Natural killer cell (primary cell): ENCODE data around the gene ARID5B. TPM values are rescaled to one million over a fixed set of nuclear protein-coding genes. Genes with fewer than 3 reads are reported as not detected.

ENCODE experiments used
- ATAC-seq, 3 donors: fragments of 150-1000 bp in 2 of 3; fragments of 200-7000 bp in 1 of 3; cut with Tn5 transposase; 1 replicate in 1 of 3; 2 replicates in 2 of 3; pipeline ENCODE4 v1.10.0; 2021; ENCODE audit warnings: mild to moderate bottlenecking in 2 of 3, moderate library complexity in 2 of 3
- DNase-seq, 2 donors: peaks; one replicate each; pipeline versions ENCODE4 v3.0.0 to v3.0.0-alpha.2; 2013 to 2021; ENCODE audit warnings: mixed read lengths in 1 of 2
- H3K27ac ChIP-seq: one replicate; pipeline ENCODE4 v1.5.1; 2013; ENCODE audit warnings: mild to moderate bottlenecking, low read length
- H3K27me3 ChIP-seq: one replicate; pipeline ENCODE4 v1.6.1; 2013; ENCODE audit warnings: low read length; ENCODE audit not compliant: control insufficient read depth, insufficient read depth
- H3K36me3 ChIP-seq: one replicate; pipeline ENCODE4 v1.6.1; 2013; ENCODE audit warnings: low read length; ENCODE audit not compliant: control insufficient read depth, insufficient read depth
- H3K4me1 ChIP-seq: one replicate; pipeline ENCODE4 v1.6.1; 2013; ENCODE audit warnings: low read length; ENCODE audit not compliant: control insufficient read depth, insufficient read depth
- H3K4me3 ChIP-seq: one replicate; pipeline ENCODE4 v1.5.1; 2013; ENCODE audit warnings: low read length
- H3K9me3 ChIP-seq: one replicate; pipeline ENCODE4 v1.6.1; 2013; ENCODE audit warnings: low read length; ENCODE audit not compliant: control insufficient read depth, insufficient read depth
- H3K27ac Mint-ChIP-seq, 2 donors: one replicate each; pipeline ENCODE4 v1.8.0; 2022; ENCODE audit warnings: mild to moderate bottlenecking in 2 of 2, mixed read lengths in 2 of 2, moderate library complexity in 1 of 2
- H3K27me3 Mint-ChIP-seq, 2 donors: one replicate each; pipeline ENCODE4 v1.8.0; 2022; ENCODE audit warnings: low read depth in 2 of 2, mixed read lengths in 2 of 2
- H3K36me3 Mint-ChIP-seq: one replicate; pipeline ENCODE4 v1.8.0; 2022; ENCODE audit warnings: mixed read lengths
- H3K4me1 Mint-ChIP-seq, 2 donors: one replicate each; pipeline ENCODE4 v1.8.0; 2022; ENCODE audit warnings: mixed read lengths in 2 of 2
- H3K4me3 Mint-ChIP-seq: one replicate; pipeline ENCODE4 v1.8.0; 2022; ENCODE audit warnings: mild to moderate bottlenecking, moderate library complexity, mixed read lengths
- H3K9me3 Mint-ChIP-seq, 2 donors: one replicate each; pipeline ENCODE4 v1.8.0; 2022; ENCODE audit warnings: mixed read lengths in 2 of 2
- WGBS: methylation state at CpG from one replicate; pipeline ENCODE4 v1.1.7; 2013; ENCODE audit warnings: missing lambda C conversion rate; ENCODE audit not compliant: insufficient coverage; 5-methylcytosine and 5-hydroxymethylcytosine counted together
- intact Hi-C: fragments of 100-400 bp; cut with micrococcal nuclease; formaldehyde crosslinking; loops from one replicate; pipeline ENCODE4 v1.14.2; 2022
- total RNA-seq, 4 donors: library from RNA; stranded (reverse); fragments of 120-200 nt in 1 of 4; gene quantifications; one replicate each; pipeline versions ENCODE4 v1.2.3 to v1.2.4, GENCODE V29; 2013 to 2022
- TF ChIP-seq, protein P1 (sequence below): fragments of 200-600 bp; IDR thresholded peaks from one replicate; pipeline ENCODE4 v1.8.0; 2022; ENCODE audit warnings: antibody characterized with exemption

Gene ARID5B
- total RNA-seq, 3 donors from 2014 or later (not counting 1 experiment from before 2014, with no cell fraction given): 22.3 to 44.3 (median 31.3) TPM

DNA sequence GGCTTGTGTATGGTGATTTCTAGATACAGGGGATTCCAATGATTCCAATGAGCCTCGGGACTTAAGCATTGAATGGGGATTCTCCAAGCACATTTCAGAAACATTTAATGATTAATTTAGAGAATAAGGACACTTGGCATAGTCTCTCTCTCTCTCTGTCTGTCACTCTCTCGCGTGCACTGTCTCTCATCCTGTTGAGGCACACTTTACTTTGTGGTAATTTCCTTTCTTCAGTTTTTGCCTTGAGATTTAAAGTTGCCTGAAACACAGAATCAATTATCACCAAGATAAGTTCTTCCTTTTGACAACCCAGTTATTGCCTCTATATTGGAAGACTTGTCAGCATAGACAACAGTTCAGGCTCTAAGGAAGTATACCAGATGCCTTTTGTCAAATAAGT is 131.6 kb downstream of the ARID5B start:
- no peak overlapping the region for H3K4me3 Mint-ChIP-seq
- WGBS: 44% methylated on average over 3 of the region's 3 CpGs
- H3K4me1 ChIP-seq: peaks cover 6% of the 10 kb centered on the region

DNA sequence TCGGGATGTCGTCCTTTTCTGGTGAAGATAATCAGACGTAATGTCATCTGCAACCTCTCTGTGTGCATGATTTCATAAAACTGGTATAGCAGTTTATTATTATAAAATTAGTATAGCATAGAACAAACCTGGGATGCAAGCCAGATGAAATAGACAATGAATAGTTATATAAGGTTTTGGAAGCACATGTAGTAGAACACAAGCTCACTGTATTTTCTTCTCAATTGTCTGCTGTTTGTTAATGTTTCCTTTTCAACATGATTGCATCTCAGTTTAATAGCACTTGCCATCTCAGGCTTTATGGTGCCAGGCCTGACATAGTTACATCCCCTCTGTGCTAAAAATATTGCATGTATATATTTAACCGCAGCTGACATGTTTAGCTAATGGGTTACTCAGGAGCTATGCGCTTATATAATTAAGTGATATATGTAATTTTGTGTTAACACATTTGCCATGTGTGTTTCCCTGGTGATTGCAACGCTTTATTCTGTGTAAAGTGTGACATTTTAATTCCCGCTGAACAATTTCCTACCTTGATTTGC is 132.7 kb downstream of the ARID5B start:
- no peaks in the 10 kb centered on the region for H3K27me3 Mint-ChIP-seq

More for the DNA sequence above, 131.6 kb downstream of the ARID5B start:
- H3K36me3 Mint-ChIP-seq: no peaks in the 10 kb centered on the region
- Histone ChIP-seq H3K36me3 (no peaks in the 10 kb centered on the region), H3K9me3 (no peaks in the 10 kb centered on the region), H3K27me3 (no peaks in the 10 kb centered on the region), H3K27ac (no peak overlapping the region), H3K4me3 (no peak overlapping the region)
- H3K27me3 Mint-ChIP-seq: no peaks in the 10 kb centered on the region
- H3K9me3 Mint-ChIP-seq: no peaks in the 10 kb centered on the region
- TF ChIP-seq, protein P1, sequence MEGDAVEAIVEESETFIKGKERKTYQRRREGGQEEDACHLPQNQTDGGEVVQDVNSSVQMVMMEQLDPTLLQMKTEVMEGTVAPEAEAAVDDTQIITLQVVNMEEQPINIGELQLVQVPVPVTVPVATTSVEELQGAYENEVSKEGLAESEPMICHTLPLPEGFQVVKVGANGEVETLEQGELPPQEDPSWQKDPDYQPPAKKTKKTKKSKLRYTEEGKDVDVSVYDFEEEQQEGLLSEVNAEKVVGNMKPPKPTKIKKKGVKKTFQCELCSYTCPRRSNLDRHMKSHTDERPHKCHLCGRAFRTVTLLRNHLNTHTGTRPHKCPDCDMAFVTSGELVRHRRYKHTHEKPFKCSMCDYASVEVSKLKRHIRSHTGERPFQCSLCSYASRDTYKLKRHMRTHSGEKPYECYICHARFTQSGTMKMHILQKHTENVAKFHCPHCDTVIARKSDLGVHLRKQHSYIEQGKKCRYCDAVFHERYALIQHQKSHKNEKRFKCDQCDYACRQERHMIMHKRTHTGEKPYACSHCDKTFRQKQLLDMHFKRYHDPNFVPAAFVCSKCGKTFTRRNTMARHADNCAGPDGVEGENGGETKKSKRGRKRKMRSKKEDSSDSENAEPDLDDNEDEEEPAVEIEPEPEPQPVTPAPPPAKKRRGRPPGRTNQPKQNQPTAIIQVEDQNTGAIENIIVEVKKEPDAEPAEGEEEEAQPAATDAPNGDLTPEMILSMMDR: no peak
- DNase-seq (no peak), ATAC-seq (peak in 1 of 3 donors; percentile 48)
- intact Hi-C loops: no loop called here
- H3K4me1 Mint-ChIP-seq: peaks cover 13 to 28% of the 10 kb centered on the region in 2 donors
- H3K27ac Mint-ChIP-seq: peak overlapping the region; percentile 40 to 48

DNA sequence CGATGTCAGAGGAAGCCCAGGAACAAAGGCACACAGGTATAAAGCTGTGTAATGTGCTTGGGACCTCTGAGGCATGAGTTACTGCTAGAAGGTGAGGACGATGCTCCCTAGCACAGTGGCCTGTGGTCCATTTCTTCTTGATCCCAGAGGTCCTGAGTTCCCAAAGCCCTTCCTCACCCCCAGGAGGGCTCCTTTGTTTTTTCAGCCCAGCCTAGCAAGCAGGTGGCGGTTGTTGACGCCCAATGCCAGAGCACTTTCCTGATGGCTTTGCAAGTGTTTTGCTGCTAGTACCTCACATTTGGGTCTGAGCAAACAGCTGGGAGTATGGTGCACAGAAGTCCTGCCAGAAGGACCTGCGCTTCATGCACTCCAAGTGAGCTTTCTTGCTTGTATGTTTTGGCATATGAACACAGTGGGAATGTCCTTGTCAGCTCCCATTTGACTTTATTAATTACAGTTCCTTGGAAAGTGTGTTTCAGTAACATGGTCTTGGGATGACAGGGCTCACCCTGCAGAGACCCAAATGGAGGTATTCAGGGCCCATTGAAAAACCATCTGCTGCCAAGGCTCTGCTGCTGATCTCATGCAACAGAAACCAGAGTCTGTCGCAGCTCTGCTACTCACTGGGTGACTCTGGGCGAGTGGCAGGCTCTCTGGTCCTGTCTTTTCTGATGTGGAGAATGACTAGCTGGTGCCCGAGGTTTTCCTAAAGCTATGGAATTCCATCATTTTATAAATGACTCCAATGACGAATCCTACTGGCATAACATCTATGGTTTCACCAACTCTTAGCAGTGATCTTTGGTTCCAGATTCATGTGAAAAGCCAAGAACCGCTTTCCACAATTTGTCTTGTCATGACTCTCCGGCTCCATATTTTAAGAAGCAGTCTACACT is 134.9 kb downstream of the ARID5B start:
- Mint-ChIP-seq H3K9me3 (no peaks in the 10 kb centered on the region), H3K36me3 (no peaks in the 10 kb centered on the region), H3K4me3 (no peak overlapping the region), H3K27ac (peak overlapping the region in 1 of 2 donors; percentile 14), H3K27me3 (no peaks in the 10 kb centered on the region), H3K4me1 (peaks cover 34 to 37% of the 10 kb centered on the region in 2 donors)
- 95% methylated on average over 11 of the region's 11 CpGs for WGBS
- H3K36me3 ChIP-seq: no peaks in the 10 kb centered on the region
- DNase-seq (no peak), ATAC-seq (no peak)
- H3K4me3 ChIP-seq: no peak overlapping the region
- peaks cover 6% of the 10 kb centered on the region for H3K4me1 ChIP-seq
- TF ChIP-seq, protein P1: no peak
- intact Hi-C loops: no loop called here
- H3K27me3 ChIP-seq: no peaks in the 10 kb centered on the region
- no peak overlapping the region for H3K27ac ChIP-seq
- no peaks in the 10 kb centered on the region for H3K9me3 ChIP-seq

More for the DNA sequence above, 132.7 kb downstream of the ARID5B start:
- H3K9me3 Mint-ChIP-seq: no peaks in the 10 kb centered on the region
- peaks cover 20 to 34% of the 10 kb centered on the region in 2 donors for H3K4me1 Mint-ChIP-seq
- 99% methylated on average over 7 of the region's 7 CpGs for WGBS
- Histone ChIP-seq H3K36me3 (no peaks in the 10 kb centered on the region), H3K9me3 (no peaks in the 10 kb centered on the region), H3K4me1 (peaks cover 6% of the 10 kb centered on the region), H3K27ac (no peak overlapping the region), H3K4me3 (no peak overlapping the region), H3K27me3 (no peaks in the 10 kb centered on the region)
- no peak overlapping the region for H3K4me3 Mint-ChIP-seq
- no peaks in the 10 kb centered on the region for H3K36me3 Mint-ChIP-seq
- no peak overlapping the region for H3K27ac Mint-ChIP-seq
- TF ChIP-seq, protein P1: no peak
- ATAC-seq (no peak), DNase-seq (no peak)
- intact Hi-C loops: no loop called here
